Heart left ventricle (tissue), 13 donors: Measurements from ENCODE around the gene FCHSD1.

ENCODE experiments used
- POLR2A ChIP-seq, 2 donors: fragments of 450-650 bp; IDR thresholded peaks; one replicate each; pipeline ENCODE4 v1.6.1; 2017; ENCODE audit warnings: antibody characterized with exemption in 2 of 2, mild to moderate bottlenecking in 2 of 2, moderate library complexity in 2 of 2
- TF ChIP-seq, protein P1 (sequence below), 12 donors: fragments of 200-600 bp; sonication (generic) in 4 of 12; IDR thresholded peaks; one replicate each; pipeline versions ENCODE4 v1.5.0 to v1.8.0; 2018 to 2022; ENCODE audit warnings: antibody characterized with exemption in 12 of 12, mild to moderate bottlenecking in 5 of 12
- donor health status: ischemic (EF 13 %, LVEDD 7.1; RV severe dilation, severe dysfunction).
- donor health status: DM: no; HTN: yes; CAD: no.
- donor health status: DM: no; HTN: no; CAD: no.
- donor health status: ischemic (EF 25% LVEDD 6.9; RV normal size, moderate dysfunction).
- donor health status: ischemic (EF 25% LVEDD 5.7; RV mildly dilated, moderate dysfunction).
- donor health status: ischemic (EF 35%, LVEDD 5.7; RV mildly dilated, moderate dysfunction).
- donor health status: nonischemic (EF 11% LVEDD 7.7; RV severe dilation, severe dysfunction).
- donor health status: DM: yes; HTN: yes; CAD: no.
- donor health status: PGD.
- donor health status: ischemic (EF 29% LVEDD 5.4; RV normal size, mild dysfunction).
- donor health status: nonischemic (EF 23%, LVEDD 6.1; RV moderate dilation, normal function).

- TF ChIP-seq, protein P1, sequence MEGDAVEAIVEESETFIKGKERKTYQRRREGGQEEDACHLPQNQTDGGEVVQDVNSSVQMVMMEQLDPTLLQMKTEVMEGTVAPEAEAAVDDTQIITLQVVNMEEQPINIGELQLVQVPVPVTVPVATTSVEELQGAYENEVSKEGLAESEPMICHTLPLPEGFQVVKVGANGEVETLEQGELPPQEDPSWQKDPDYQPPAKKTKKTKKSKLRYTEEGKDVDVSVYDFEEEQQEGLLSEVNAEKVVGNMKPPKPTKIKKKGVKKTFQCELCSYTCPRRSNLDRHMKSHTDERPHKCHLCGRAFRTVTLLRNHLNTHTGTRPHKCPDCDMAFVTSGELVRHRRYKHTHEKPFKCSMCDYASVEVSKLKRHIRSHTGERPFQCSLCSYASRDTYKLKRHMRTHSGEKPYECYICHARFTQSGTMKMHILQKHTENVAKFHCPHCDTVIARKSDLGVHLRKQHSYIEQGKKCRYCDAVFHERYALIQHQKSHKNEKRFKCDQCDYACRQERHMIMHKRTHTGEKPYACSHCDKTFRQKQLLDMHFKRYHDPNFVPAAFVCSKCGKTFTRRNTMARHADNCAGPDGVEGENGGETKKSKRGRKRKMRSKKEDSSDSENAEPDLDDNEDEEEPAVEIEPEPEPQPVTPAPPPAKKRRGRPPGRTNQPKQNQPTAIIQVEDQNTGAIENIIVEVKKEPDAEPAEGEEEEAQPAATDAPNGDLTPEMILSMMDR (IDR thresholded peaks at IDR 0.05), result no peak
- TF ChIP-seq POLR2A (IDR thresholded peaks at IDR 0.05), result no peak
Observed at GRCh38 chr5:141686648-141687416, 35.6 kb upstream of the FCHSD1 start.
